ENCODE data around the gene MRS2. TPM values are rescaled to one million over a fixed set of nuclear protein-coding genes. Genes with fewer than 3 reads are reported as not detected.

MRS2 gene
- total RNA-seq, 1 donor from 2014 or later = 32.3 TPM

DNA sequence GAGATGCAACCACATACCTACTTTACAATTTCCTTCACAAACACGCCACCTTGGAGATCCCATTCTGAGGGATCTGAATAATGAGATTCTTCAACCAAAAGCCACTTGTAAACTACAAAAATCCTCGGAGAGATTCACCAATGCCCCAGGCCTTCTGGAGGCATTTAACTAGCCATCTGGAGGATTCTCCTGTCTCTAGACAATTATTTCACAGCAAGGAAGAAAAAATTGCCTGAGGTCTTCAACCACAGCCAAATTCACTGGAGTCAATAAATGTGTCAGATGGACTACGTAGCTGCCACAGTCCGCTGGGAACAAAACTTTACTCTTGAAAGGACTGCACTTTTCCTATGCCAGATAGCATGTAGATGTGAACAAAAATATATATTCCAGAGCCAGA lies 25.9 kb upstream of the MRS2 start:
- Histone ChIP-seq H2AFZ (replicated peaks) (peak overlapping the region; percentile 71), H3K9ac (no peak overlapping the region), H3K4me2 (peak overlapping the region; percentile 27), H3F3A (ENCODE audit: low read depth) (no peaks in the 10 kb centered on the region), H3K4me3 (no peak overlapping the region), H4K20me1 (ENCODE audit: low read depth) (no peaks in the 10 kb centered on the region), H3K27ac (peak overlapping the region; percentile 37), H3K9me3 (ENCODE audit: low read depth) (no peaks in the 10 kb centered on the region), H3K4me1 (peaks cover 8% of the 10 kb centered on the region), H3K36me3 (no peaks in the 10 kb centered on the region), H3K27me3 (no peaks in the 10 kb centered on the region), H3K79me2 (ENCODE audit: low read depth) (no peaks in the 10 kb centered on the region)
- DNase-seq (ENCODE audit: low spot score) = no peak
- no peaks in the 10 kb centered on the region for H3K4me1 Mint-ChIP-seq
- H3K4me3 Mint-ChIP-seq = no peak overlapping the region
- H3K9me3 Mint-ChIP-seq = peaks cover 2% of the 10 kb centered on the region
- H3K27me3 Mint-ChIP-seq (ENCODE audit: insufficient read depth, low read depth) = peaks cover 5% of the 10 kb centered on the region
- H3K27ac Mint-ChIP-seq = no peak overlapping the region
- no peaks in the 10 kb centered on the region for H3K36me3 Mint-ChIP-seq
- no peak for TF ChIP-seq CTCF (IDR thresholded peaks at IDR 0.05)
- TF ChIP-seq EZH2phosphoT487 (IDR thresholded peaks at IDR 0.05) = no peak
- no peak for TF ChIP-seq EZH2 (IDR thresholded peaks at IDR 0.05)

DNA sequence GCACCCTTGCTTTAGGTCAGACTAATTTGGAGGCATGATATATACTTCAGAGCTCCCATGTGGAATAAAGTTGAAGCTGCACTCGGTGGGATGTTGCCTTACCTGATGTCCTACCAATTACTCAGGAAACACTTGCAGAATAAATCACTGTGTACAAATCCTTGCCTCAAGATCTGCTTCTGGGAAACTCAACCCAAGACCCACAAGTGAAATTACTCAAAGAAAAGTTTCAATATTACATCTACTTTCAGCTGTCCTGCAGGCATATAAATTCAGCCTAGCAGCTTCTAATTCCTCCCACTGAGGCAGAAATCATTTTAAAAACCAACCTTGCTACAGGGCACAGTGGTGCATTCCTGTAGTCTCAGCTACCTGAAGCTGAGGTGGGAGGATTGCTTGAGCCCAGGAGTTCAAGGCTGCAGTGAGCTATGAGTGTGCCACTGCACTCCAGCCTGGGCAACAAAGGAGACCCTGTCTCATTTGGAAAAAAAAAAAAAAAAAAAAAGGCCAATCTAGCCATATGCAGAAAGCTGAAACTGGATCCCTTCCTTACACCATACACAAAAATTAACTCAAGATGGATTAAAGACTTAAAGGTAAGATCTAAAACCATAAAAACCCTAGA lies 24.2 kb upstream of the MRS2 start:
- Histone ChIP-seq H2AFZ (replicated peaks) (no peak overlapping the region), H3K9me3 (ENCODE audit: low read depth) (no peaks in the 10 kb centered on the region), H3K79me2 (ENCODE audit: low read depth) (no peaks in the 10 kb centered on the region), H3K36me3 (no peaks in the 10 kb centered on the region), H4K20me1 (ENCODE audit: low read depth) (no peaks in the 10 kb centered on the region), H3K4me1 (peaks cover 8% of the 10 kb centered on the region), H3K9ac (no peak overlapping the region), H3F3A (ENCODE audit: low read depth) (no peaks in the 10 kb centered on the region), H3K4me2 (no peak overlapping the region), H3K27me3 (no peaks in the 10 kb centered on the region), H3K27ac (no peak overlapping the region), H3K4me3 (no peak overlapping the region)
- H3K4me3 Mint-ChIP-seq = no peak overlapping the region
- peaks cover 5% of the 10 kb centered on the region for H3K27me3 Mint-ChIP-seq (ENCODE audit: insufficient read depth, low read depth)
- peaks cover 2% of the 10 kb centered on the region for H3K9me3 Mint-ChIP-seq
- TF ChIP-seq EZH2phosphoT487 (IDR thresholded peaks at IDR 0.05) = no peak
- no peak for TF ChIP-seq EZH2 (IDR thresholded peaks at IDR 0.05)
- TF ChIP-seq CTCF (IDR thresholded peaks at IDR 0.05) = no peak
- H3K36me3 Mint-ChIP-seq = no peaks in the 10 kb centered on the region
- no peak overlapping the region for H3K27ac Mint-ChIP-seq
- DNase-seq (ENCODE audit: low spot score) = no peak
- H3K4me1 Mint-ChIP-seq = no peaks in the 10 kb centered on the region

DNA sequence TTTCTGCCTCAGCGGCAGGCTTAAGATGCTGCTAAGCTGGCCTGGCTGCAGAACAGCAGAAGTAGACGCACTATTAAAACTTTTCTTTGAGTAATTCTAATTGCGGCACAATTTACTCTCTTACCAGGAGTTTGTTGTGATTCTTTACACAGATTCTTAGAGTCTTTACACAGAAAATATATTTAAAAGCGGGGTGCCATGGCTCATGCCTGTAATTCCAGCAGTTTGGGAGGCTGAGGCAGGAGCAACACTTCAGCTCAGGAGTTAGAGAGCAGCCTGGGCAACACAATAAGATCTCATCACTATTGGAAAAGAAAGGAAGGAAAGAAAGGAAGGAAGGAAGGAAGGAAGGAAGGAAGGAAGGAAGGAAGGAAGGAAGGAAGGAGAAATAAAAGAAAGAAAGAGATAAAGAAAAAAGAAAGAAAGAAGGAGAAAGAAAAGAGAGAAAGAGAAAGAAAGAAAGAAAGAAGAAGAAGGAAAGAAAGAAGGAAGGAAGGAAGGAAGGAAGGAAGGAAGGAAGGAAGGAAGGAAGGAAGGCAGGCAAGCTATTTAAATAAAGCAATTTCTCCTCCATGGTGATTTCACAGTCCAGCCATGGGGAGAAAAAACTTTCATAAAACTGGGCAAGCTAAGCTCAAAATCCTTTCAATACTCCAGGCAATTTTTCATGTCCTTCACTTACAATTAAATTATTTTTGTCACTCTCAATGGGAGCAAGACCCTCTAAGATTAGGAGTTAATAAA lies 21.1 kb upstream of the MRS2 start:
- H3K4me3 ChIP-seq = no peak overlapping the region
- no peak overlapping the region for H3K27ac Mint-ChIP-seq
- no peaks in the 10 kb centered on the region for H3K79me2 ChIP-seq (ENCODE audit: low read depth)
- H3K27me3 ChIP-seq = no peaks in the 10 kb centered on the region
- H3K4me2 ChIP-seq = no peak overlapping the region
- no peak overlapping the region for H3K27ac ChIP-seq
- H3K9ac ChIP-seq = no peak overlapping the region
- H3K9me3 Mint-ChIP-seq = peaks cover 4% of the 10 kb centered on the region
- no peaks in the 10 kb centered on the region for H3K4me1 Mint-ChIP-seq
- no peaks in the 10 kb centered on the region for H3F3A ChIP-seq (ENCODE audit: low read depth)
- H3K9me3 ChIP-seq (ENCODE audit: low read depth) = no peaks in the 10 kb centered on the region
- DNase-seq (ENCODE audit: low spot score) = no peak
- TF ChIP-seq CTCF (IDR thresholded peaks at IDR 0.05) (no peak), EZH2phosphoT487 (IDR thresholded peaks at IDR 0.05) (no peak), EZH2 (IDR thresholded peaks at IDR 0.05) (no peak)
- H3K27me3 Mint-ChIP-seq (ENCODE audit: insufficient read depth, low read depth) = peaks cover 5% of the 10 kb centered on the region
- no peaks in the 10 kb centered on the region for H4K20me1 ChIP-seq (ENCODE audit: low read depth)
- peaks cover 5% of the 10 kb centered on the region for H3K4me1 ChIP-seq
- no peak overlapping the region for H2AFZ ChIP-seq (replicated peaks)
- H3K4me3 Mint-ChIP-seq = no peak overlapping the region
- no peaks in the 10 kb centered on the region for H3K36me3 Mint-ChIP-seq
- no peaks in the 10 kb centered on the region for H3K36me3 ChIP-seq
